Adrenal gland (tissue), 12 donors: Measurements from ENCODE around the gene ANKK1. TPM values are rescaled to one million over a fixed set of nuclear protein-coding genes. Genes with fewer than 3 reads are reported as not detected.

ENCODE experiments used
- DNase-seq, 7 donors: peaks; one replicate each; pipeline ENCODE4 v3.0.0-alpha.2; 2019 to 2020
- H3K27ac ChIP-seq, 5 donors: fragments of 200-600 bp; sonication (generic) in 4 of 5; 1 replicate in 3 of 5; 2 replicates in 2 of 5; pipeline versions ENCODE4 v1.5.1 to v1.8.0; 2016 to 2020; ENCODE audit warnings: mild to moderate bottlenecking in 1 of 5
- H3K27me3 ChIP-seq: fragments of 200-600 bp; 2 replicates; pipeline ENCODE4 v1.8.0; 2021
- H3K36me3 ChIP-seq, 2 donors: fragments of 200-600 bp; replicated peaks in 1 of 2; 1 replicate in 1 of 2; 2 replicates in 1 of 2; pipeline versions ENCODE4 v1.5.1 to v1.8.0; 2018 to 2022
- H3K4me1 ChIP-seq, 2 donors: fragments of 200-600 bp; replicated peaks in 1 of 2; 1 replicate in 1 of 2; 2 replicates in 1 of 2; pipeline versions ENCODE4 v1.5.1 to v1.8.0; 2018 to 2021
- H3K4me3 ChIP-seq, 4 donors: fragments of 200-600 bp; sonication (generic) in 3 of 4; one replicate each; pipeline ENCODE4 v1.5.1; 2016 to 2018
- H3K9me3 ChIP-seq, 3 donors: fragments of 200-600 bp; sonication (generic) in 1 of 3; replicated peaks in 1 of 3; 1 replicate in 2 of 3; 2 replicates in 1 of 3; pipeline versions ENCODE4 v1.5.1 to v1.8.0; 2016 to 2021
- POLR2A ChIP-seq, 2 donors: fragments of 450-650 bp; IDR thresholded peaks; one replicate each; pipeline ENCODE4 v1.6.1; 2017; ENCODE audit warnings: antibody characterized with exemption in 2 of 2, mild to moderate bottlenecking in 2 of 2, moderate library complexity in 1 of 2
- WGBS, 4 donors: extraction: QIAGEN DNeasy Blood & Tissue Kit in 2 of 4; methylation state at CpG; one replicate each; pipeline versions ENCODE4 v1.1.5 to v1.1.7; 2013 to 2017; 5-methylcytosine and 5-hydroxymethylcytosine counted together
- intact Hi-C, 2 donors: fragments of 100-400 bp; cut with DNase I; formaldehyde crosslinking; loops; one replicate each; pipeline versions ENCODE4 v1.14.1 to v1.15.0; 2022 to 2023
- polyA plus RNA-seq, 3 donors: library from polyadenylated mRNA; stranded (reverse); fragments of 200-250 nt in 2 of 3; fragments of 350-450 nt in 1 of 3; fragmentation: Illumina TruSeq in 1 of 3; extraction: RNeasy Lipid Tissue Mini Kit (QIAGEN cat#74804) in 1 of 3; gene quantifications; one replicate each; pipeline ENCODE4 v1.2.3, GENCODE V29; 2013 to 2014
- total RNA-seq, 9 donors: library from RNA; depleted of rRNA in 4 of 9; stranded (reverse); fragments of >200 nt in 4 of 9; fragments of 120-200 nt in 1 of 9; fragmentation: NEBNext Ultra II Directional in 1 of 9; extraction: Animal tissue kit (Norgen Biotek cat#: 25700) in 1 of 9; gene quantifications; one replicate each; pipeline versions ENCODE4 v1.1.0 to v1.2.4, GENCODE V29; 2013 to 2023
- TF ChIP-seq, protein P1 (sequence below), 6 experiments: fragments of 450-650 bp in 4 of 6; fragments of 200-600 bp in 2 of 6; sonication (generic) in 1 of 6; IDR thresholded peaks; 1 replicate in 5 of 6; 2 replicates in 1 of 6; pipeline versions ENCODE4 v1.5.1 to v1.8.0; 2016 to 2021; ENCODE audit warnings: antibody characterized with exemption in 6 of 6, mild to moderate bottlenecking in 2 of 6, moderate library complexity in 1 of 6
- donor health status: healthy with polysubstance abuse.
- donor health status: Bipolar disorder and iron deficiency.
- donor health status: DM: yes; HTN: yes; CAD: no.
- donor health status: DM: no; HTN: no; CAD: no.
- donor health status: DM: no; HTN: no; CAD: no.
- donor health status: DM: yes; HTN: yes; CAD: no.

The ANKK1 gene
- total and polyA plus RNA-seq, 12 donors: 0.05 to 3.5 (median 0.18) TPM; not detected in 1

- 83 to 87% (median 84%) methylated on average over 3 of the region's 3 CpGs for WGBS, 4 donors
- no peak for DNase-seq
- intact Hi-C loops: no loop called here
- H3K27ac ChIP-seq: no peak overlapping the region
- no peak overlapping the region for H3K4me3 ChIP-seq
- TF ChIP-seq, protein P1, sequence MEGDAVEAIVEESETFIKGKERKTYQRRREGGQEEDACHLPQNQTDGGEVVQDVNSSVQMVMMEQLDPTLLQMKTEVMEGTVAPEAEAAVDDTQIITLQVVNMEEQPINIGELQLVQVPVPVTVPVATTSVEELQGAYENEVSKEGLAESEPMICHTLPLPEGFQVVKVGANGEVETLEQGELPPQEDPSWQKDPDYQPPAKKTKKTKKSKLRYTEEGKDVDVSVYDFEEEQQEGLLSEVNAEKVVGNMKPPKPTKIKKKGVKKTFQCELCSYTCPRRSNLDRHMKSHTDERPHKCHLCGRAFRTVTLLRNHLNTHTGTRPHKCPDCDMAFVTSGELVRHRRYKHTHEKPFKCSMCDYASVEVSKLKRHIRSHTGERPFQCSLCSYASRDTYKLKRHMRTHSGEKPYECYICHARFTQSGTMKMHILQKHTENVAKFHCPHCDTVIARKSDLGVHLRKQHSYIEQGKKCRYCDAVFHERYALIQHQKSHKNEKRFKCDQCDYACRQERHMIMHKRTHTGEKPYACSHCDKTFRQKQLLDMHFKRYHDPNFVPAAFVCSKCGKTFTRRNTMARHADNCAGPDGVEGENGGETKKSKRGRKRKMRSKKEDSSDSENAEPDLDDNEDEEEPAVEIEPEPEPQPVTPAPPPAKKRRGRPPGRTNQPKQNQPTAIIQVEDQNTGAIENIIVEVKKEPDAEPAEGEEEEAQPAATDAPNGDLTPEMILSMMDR (IDR thresholded peaks at IDR 0.05): no peak
- no peak for TF ChIP-seq POLR2A (IDR thresholded peaks at IDR 0.05)
- H3K27me3 ChIP-seq: peaks cover 7% of the 10 kb centered on the region
- H3K36me3 ChIP-seq: no peaks in the 10 kb centered on the region
- no peaks in the 10 kb centered on the region for H3K4me1 ChIP-seq
- no peaks in the 10 kb centered on the region for H3K9me3 ChIP-seq
These were observed 4.8 kb downstream of the ANKK1 start for GRCh38 chr11:113392236-113392921.

GRCh38 chr11:113393501-113393985 lies 6.0 kb downstream of the ANKK1 start:
- 75 to 86% (median 81%) methylated on average over 8 of the region's 8 CpGs for WGBS, 4 donors
- Histone ChIP-seq H3K4me3 (no peak overlapping the region), H3K27ac (no peak overlapping the region), H3K27me3 (peaks cover under 1% of the 10 kb centered on the region), H3K9me3 (no peaks in the 10 kb centered on the region), H3K36me3 (no peaks in the 10 kb centered on the region), H3K4me1 (no peaks in the 10 kb centered on the region)
- DNase-seq: no peak
- TF ChIP-seq, protein P1 (IDR thresholded peaks at IDR 0.05): no peak
- no peak for TF ChIP-seq POLR2A (IDR thresholded peaks at IDR 0.05)
- intact Hi-C loops: no loop called here

- H3K4me1 ChIP-seq: no peaks in the 10 kb centered on the region
- 89 to 95% (median 92%) methylated on average over 8 to 11 of the region's 11 CpGs for WGBS, 4 donors
- H3K27ac ChIP-seq: no peak overlapping the region
- no peaks in the 10 kb centered on the region for H3K9me3 ChIP-seq
- no peak for DNase-seq
- TF ChIP-seq POLR2A (IDR thresholded peaks at IDR 0.05): no peak
- TF ChIP-seq, protein P1 (IDR thresholded peaks at IDR 0.05): no peak
- no peak overlapping the region for H3K4me3 ChIP-seq
- intact Hi-C loops: no loop called here
- H3K27me3 ChIP-seq: no peaks in the 10 kb centered on the region
- H3K36me3 ChIP-seq: no peaks in the 10 kb centered on the region
These were observed 7.3 kb downstream of the ANKK1 start for GRCh38 chr11:113394919-113395318.

DNA sequence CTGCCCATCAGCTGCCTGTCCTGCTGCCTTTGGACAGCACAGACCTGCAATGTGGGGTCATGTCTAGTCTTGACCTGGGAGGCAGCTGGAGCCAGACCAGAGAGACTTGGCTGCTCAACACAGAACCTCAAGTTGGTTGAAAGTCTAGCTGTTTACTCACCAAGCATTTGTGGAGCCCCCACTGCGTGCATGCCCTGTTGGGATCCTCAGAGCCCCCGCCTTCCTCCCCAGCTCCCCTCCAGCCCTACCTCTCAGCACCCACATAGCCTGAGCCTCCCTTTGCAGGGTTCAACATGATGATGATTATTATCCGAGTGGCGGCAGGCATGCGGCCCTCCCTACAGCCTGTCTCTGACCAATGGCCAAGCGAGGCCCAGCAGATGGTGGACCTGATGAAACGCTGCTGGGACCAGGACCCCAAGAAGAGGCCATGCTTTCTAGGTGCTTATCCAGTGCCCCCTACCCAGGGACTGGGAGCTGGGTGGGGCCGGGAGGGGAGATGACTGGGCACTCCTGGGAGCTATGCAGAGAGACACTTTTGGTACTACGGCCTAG lies 8.3 kb downstream of the ANKK1 start:
- no peaks in the 10 kb centered on the region for H3K4me1 ChIP-seq
- TF ChIP-seq, protein P1 (IDR thresholded peaks at IDR 0.05): no peak
- no peak for TF ChIP-seq POLR2A (IDR thresholded peaks at IDR 0.05)
- no peaks in the 10 kb centered on the region for H3K27me3 ChIP-seq
- WGBS, 4 donors: 79 to 94% (median 90%) methylated on average over 4 to 9 of the region's 9 CpGs
- H3K4me3 ChIP-seq: no peak overlapping the region
- DNase-seq: no peak
- H3K36me3 ChIP-seq: no peaks in the 10 kb centered on the region
- no peak overlapping the region for H3K27ac ChIP-seq
- intact Hi-C loops: no loop called here
- H3K9me3 ChIP-seq: no peaks in the 10 kb centered on the region
